HG03342 (cell line): Measurements from ENCODE around the gene RXRB.
"Not testable (repeated sequence)": the region's sequence is repeated elsewhere in the genome, so short reads cannot be mapped to it uniquely, and the experiment has no call there.

Source experiments
- ATAC-seq: cut with Tn5 transposase; IDR thresholded peaks from one replicate; pipeline ENCODE4 v1.9.1; 2021; ENCODE audit warnings: mild to moderate bottlenecking, moderate library complexity; ENCODE audit not compliant: unreplicated experiment

RXRB gene

DNA sequence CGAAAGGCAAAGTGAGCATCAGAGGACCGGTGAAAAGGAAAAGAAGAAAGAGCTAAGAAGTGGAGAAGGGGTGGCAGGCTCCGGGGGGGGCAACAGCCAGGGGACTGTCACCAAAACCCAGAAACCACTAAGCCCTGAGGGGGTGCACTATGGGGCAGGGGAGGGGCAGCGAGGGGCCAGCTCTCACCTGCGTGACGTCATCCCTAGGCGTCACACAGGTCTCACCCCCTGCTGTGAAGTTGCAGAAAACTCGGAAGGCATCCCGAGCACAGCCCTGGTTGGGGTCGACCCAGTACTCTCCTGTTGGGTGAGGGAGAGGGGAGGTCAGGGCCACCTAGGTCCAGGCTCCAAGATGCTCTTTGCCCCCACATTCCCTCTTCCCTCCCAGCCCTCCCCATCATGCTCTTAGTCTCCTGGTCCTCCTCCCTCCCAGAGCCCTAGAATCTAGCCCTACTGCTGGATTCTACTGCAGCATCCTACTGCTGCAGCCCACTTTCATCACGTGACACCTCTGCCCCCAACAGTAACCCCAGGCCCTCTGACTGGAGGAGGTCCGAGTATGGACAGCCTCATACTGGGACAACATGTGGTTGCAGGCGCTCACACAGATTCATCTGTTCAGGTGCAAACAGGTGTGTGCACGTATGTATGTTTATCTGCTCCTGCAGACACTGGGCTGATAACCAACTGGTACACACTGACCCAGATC, 35.6 kb downstream of the RXRB start:
- ATAC-seq: no peak

DNA sequence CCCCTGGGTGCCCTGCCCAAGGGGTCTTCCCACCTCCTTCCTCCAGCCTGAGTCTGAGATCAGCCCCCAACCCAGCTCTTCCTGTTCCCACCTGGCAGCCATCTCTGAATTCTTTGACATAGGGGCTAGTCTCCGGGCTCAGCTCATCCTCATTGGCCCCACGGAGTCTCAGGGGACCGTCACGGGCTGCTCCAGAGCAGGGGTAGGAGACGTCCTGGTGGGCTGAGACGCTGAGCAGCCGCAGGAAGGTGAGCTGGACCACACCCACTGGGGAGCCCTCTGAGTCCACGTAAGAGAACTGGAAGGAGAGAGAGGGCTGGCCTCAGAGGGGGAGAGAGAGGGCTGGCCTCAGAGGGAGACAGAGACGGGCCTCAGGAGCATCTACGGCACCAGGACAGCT, 36.3 kb downstream of the RXRB start:
- no peak for ATAC-seq

DNA sequence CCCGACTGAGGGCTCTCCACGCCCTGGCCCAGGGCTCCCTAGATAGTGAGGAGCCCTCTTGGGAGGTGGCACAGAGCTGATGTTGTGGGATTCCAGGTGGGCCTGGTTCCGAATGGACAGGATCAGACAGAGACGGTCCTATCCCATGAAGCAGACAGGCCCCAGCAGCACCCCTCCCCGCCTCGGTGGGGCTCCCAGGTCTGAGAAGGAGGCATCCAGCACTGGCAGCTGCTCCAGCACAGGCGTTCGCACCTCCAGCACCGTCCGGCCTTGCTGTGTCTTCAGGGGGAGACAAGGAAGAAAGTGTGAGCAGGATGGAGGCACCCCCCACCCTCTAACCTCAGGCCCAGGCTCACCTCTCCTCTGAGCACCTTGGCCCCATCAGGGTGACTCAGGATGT, 36.9 kb downstream of the RXRB start:
- ATAC-seq: no peak

DNA sequence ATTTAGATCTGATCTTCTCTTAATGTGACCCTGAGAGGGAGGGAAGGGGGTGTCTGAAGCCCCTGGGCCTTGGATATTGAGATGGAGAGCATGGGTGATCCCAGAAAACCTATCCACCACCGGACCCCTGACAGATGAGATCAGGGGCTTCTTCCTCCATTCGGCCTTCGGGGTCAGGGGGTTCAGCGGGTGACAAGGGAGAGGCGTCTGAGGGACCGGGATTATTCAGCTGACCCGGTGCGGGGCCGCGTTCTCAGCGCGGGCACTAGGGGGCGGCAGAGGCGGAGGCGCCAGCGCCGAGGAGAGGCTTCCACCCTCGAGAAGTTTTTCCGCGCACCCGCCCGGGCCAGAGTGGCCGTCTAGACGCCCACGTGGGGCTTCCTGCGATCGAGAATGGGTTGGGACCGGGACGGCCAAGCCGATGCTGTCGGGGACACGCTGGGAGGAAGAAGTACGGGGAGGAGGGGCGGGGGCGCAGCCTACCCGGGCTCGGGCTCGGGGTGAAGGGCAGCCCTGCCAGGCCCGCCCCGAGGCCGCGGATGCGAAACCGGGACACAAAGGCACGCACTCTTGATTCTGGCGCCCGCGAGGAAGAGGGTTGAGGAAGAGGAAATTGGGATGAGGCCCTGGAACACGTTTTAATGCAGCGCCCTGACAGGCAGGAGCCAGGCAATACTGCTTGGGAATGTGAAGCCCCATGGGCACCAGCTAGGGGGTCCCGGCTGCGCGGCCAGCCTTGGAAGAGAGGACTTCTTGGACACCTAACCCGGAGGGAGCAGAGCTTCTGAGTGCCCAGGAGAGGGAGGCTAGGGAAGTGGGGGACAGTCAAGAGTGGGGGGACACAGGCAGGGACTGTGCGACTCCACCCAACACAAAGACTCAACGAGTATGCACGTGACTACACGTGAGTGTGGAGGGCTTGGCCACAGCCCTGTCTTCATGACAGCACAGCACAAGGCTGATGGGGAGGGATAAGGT, 38.8 kb downstream of the RXRB start:
- no peak for ATAC-seq

DNA sequence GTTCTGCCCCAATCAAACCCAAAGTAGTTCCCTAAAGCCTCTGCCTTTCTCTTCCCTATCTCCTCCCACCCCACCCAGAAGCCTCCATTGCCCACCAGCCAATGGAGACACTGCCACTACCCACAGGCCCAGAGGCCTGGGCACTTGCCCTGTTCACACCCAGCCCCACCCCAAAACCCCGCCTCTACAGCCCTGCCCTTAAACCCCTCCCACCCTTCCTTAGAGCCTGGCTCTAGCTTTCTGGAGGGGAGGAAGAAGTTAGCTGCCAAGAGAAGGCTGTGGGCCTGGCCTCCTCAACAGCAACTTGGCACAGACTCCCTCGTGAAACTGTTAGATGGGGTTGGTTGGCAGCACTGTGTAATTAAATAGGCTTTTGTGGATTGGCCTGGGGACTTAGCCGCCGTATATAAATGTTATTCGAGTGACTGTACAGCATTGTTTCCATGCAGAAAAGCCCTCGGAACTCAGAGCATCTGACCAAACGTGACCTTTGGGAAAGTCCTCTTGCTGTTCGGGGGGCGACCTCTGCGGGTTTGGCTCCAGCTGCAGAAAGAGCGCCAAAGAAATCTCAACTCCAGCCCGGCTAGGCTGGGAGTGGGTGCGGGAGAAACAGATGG, 39.6 kb downstream of the RXRB start:
- no peak for ATAC-seq

DNA sequence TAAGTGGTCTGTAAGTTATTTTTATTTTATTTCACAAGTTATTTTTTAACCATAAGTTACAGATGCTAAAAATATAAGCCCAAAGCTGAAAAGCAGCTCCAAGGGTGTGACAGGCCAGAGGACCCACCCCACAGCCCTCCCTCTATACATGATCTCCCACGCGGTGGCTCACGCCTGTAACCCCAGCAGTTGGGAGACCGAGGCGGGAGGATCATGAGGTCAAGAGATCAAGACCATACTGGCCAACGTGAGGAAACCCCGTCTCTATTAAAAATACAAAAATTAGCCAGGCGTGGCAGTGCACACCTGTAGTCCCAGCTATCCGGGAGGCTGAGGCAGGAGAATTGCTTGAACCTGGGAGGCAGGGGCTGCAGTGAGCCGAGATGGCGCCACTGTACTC, 40.4 kb downstream of the RXRB start:
- no peak for ATAC-seq

DNA sequence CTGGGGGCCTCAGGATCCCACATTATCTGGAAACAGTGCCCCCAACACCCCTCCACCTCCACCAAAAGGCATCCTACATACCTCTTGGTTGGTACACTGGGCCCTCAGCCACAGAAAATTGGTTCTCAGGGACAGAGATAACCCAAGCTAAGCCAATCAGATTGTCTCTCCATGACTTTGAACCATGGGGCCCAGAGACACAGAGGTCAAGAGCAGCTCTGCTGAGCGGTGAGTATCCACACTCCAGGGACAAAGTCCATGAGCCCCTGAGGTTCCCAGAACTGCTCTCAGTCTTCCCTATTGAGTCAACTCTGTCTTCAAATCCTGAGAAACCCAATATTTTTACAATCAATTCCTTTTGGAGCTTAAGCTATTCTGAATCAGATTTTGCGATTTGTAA, 43.5 kb downstream of the RXRB start:
- no peak for ATAC-seq

DNA sequence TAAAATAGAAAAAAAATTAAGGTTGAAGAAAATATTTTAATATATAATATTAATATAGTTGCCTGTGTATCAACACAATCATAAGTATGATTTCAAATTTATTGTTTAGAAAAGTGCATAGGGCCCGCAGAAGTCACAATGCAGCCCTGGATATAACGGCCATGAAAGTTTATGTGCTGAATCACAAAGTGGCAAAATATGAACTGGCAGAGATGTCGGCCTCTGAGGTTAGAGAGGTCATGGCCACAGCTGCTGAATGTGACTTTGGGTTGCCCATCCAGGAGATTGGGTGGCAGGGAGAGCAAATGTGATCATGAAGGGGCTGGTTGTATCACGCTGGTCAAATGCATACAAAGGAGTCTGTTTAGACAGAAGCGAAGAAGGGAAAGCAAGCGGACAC, 43.9 kb downstream of the RXRB start:
- ATAC-seq: no peak

DNA sequence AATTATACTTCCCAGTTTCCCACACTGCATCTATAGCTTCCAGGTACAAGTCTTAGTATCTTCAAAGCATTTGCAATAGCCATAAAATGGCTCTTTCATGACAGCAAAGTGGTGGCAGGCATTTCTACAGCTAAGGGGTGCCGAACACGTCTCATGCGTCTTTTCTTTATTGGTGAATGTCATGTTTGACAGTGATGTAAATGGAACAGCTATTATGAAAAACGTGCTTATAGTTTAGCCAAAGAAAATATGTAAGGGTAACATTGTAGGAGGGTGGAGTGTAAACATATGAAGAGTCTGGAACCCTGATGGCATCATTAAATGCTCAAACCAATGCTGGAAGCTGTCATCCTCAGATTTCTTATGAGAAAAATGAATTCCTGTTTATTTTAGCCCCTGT, 46.1 kb downstream of the RXRB start:
- ATAC-seq: no peak

DNA sequence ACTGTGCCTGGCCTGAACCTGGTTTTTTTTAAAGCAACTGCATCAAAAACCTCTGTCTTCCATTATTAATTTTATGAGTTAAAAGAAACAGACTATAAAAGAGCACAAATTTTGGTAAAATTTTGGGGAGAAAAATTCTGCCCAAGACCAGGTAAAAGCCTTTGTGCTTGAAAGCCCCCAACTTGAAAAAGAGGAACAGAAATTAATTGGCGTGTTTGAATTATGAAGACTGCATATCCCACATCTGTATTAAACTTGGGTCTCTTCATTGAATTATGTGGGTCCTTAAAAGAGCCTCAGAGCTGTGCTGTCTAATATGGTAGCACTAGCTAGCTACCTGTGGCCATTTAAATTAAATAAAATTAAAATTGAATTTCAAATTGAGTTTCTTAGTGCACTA, 49.4 kb downstream of the RXRB start:
- ATAC-seq: no peak

DNA sequence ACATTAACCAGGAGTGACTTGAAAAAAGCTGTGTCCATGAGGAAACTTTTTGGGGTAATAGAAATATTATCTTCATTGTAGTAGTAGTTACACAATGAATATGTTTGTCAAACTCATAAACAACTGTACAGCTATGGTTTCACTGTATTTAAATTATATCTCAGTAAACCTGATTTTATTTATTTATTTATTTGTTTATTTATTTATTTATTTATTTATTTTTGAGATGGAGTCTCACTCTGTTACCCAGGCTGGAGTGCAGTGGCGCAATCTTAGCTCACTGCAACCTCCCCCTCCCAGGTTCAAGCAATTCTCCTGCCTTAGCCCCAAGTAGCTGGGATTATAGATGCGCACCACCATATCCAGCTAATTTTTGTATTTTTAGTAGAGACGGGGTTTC, 49.9 kb downstream of the RXRB start:
- not testable (repeated sequence) for ATAC-seq

DNA sequence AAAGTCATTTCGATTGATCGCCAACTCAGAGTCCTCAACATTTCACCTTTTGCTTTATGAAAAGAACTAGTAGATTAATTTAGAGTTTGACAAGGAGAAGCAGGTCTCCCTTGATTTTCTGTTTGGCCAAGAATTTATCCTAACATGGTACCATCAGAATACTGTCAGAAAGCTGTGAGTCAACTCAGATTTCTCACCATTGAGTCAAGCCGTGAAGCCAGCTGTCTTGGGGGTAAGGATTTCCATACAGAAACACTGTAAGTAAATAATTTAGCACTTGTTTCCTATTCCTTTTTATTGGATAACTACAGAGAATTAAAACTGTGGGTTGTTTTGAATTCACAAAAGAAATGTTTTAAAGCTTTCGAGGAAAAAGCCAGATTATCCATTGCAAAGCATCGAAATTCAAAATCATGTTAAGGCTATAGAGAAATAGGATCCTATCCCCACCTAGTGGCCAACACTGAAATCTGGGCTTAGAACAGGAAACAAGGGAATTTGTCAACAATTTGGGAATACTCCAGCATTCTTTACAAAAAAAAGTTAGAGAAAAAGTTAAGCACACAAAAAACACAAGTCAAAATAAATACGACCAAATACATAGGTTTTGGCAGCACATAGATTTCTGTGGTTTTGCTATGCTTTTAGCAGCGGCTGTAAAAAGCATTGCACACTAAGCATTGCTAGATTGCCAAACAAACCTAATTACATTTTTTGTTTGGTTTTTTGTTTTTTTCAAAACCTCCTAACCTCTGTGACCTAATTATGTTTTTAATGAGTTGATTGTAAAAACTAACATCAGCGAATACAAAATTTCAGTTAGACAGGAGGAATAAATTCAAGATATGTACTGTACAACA, 52.4 kb downstream of the RXRB start:
- no peak for ATAC-seq

DNA sequence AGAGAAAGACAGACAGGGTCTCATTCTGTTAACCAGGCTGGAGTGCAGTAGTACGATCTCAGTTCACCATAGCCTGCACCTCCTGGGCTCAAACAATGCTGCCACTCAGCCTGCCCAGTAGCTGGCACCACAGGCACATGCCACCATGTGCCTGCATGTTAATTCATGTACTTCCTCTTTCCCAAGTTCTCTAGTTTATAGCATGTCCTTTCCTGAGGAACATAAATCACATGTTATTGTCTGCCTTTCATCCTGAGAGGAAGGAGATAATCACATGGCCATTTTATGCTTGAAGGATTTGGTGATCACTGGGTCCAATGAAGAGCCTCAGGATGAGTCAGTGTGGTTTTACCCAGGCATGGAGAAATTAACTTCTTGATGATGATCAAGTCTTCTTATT, 56.1 kb downstream of the RXRB start:
- ATAC-seq: no peak
